Cerebellar cortex (tissue), 1 donor: ENCODE results near the gene ZMIZ1.

Source experiments
- DNase-seq: peaks from one replicate; pipeline ENCODE4 v3.0.0-alpha.2; 2015; ENCODE audit warnings: low spot score

Gene ZMIZ1

DNA sequence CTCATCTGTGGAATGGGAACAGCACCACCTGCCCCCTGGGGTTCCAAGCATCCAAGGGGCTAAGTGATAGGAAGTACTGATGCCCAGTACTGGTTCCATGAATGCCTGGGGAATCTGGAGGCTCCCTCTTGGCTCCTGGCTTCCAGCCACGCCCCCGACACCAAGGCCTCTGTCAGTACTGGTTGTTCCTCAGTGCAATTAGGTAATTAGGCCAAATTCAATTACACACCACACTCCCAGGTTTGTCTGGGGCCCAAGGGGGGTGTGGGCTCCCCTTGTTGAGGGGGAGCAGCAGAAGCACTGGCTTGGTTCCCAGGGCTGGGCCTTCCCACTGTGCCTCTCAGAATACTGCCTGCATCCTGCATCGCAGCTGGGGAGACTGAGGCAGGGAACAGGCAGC is 164.1 kb downstream of the ZMIZ1 start:
- DNase-seq = no peak

- DNase-seq = no peak
These were observed 165.9 kb downstream of the ZMIZ1 start for GRCh38 chr10:79234391-79235315.

DNA sequence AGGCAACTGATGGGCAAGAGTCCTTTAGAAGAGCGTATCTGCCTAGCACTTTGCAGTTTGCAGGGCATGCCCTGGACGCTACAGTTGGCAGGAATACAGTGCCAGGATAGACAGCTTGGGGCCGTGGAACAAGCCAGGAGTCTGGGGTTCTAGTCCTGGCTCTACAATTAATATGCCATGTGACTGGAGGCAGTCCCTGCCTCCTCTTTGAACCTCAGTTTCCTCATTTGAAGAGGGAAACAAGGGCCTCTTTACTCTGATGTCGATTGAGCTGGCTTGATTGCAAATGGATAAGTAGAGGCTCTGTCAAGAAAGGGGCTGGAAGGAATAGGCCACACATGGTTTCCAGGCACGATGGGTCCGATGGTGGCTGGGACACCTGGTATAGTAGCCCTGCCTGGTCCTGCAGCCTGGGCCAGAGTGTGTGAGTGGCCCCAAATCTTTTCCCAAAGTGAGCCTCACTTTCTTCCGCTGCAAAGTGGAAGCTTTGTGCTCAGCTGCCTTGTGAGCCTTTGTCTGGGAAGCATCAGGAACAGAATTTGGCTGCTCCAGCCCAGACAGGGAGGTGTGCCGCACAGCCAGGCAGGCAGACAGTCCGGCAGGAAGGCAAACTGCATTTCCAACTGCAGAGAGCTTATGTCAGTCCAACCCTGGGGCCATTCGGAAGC is 167.1 kb downstream of the ZMIZ1 start:
- no peak for DNase-seq

GRCh38 chr10:79236433-79236765 is 167.6 kb downstream of the ZMIZ1 start:
- no peak for DNase-seq

GRCh38 chr10:79237454-79238157 is 168.8 kb downstream of the ZMIZ1 start:
- no peak for DNase-seq

DNA sequence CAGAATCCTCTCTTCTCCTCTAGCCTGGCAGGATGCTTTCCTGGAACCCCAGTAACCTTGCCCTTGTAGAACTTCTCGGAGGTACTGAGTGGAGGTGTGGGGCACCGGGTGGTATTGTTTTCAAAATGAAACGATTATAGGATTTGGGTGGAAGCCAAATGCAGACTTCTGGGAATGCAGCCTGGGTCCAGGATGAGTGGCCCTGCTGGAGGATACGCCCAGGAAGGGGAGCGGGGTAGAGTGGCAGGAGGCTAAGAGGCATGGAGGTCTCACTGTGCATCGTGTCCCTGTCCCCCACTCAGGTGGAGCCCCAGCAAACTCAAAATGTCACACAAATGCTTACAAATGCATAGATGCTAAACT is 169.4 kb downstream of the ZMIZ1 start:
- no peak for DNase-seq

- DNase-seq = no peak
These were observed 169.8 kb downstream of the ZMIZ1 start for GRCh38 chr10:79238606-79239005.

DNA sequence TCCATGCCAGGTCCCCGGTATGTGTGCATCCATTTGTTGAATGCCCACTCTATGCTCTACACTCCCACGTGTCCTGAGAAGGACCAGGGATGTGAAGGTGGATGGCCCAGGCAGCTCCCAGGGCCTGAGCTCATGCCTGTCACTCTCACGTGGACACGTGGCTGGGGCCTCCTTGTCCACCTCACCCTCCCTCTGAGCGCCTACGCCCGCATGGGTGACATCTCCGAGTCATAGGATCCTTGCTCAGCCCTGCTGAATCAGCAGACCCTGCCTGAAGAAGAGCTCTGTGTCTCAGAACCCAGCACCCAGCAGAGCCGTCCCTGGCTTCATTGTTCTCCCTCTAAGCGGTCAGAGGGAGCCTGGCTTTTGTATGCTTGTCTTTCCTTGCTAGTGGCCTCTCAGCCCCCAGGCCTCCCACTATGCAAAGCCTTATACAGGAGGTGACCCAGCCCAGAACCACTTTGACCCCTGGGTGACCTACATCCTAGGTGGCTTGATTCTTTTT is 170.6 kb downstream of the ZMIZ1 start:
- DNase-seq = no peak

- no peak for DNase-seq
These were observed 171.3 kb downstream of the ZMIZ1 start for GRCh38 chr10:79239924-79240581.

- no peak for DNase-seq
These were observed 172.8 kb downstream of the ZMIZ1 start for GRCh38 chr10:79241629-79241989.

- DNase-seq = no peak
These were observed 173.3 kb downstream of the ZMIZ1 start for GRCh38 chr10:79241990-79242619.

- DNase-seq = no peak
These were observed 173.9 kb downstream of the ZMIZ1 start for GRCh38 chr10:79242620-79243152.

- peak; percentile 68 for DNase-seq
These were observed 174.7 kb downstream of the ZMIZ1 start for GRCh38 chr10:79243181-79244067.

GRCh38 chr10:79244068-79244442 is 175.3 kb downstream of the ZMIZ1 start:
- no peak for DNase-seq

- DNase-seq = no peak
These were observed 176.2 kb downstream of the ZMIZ1 start for GRCh38 chr10:79244841-79245504.

DNA sequence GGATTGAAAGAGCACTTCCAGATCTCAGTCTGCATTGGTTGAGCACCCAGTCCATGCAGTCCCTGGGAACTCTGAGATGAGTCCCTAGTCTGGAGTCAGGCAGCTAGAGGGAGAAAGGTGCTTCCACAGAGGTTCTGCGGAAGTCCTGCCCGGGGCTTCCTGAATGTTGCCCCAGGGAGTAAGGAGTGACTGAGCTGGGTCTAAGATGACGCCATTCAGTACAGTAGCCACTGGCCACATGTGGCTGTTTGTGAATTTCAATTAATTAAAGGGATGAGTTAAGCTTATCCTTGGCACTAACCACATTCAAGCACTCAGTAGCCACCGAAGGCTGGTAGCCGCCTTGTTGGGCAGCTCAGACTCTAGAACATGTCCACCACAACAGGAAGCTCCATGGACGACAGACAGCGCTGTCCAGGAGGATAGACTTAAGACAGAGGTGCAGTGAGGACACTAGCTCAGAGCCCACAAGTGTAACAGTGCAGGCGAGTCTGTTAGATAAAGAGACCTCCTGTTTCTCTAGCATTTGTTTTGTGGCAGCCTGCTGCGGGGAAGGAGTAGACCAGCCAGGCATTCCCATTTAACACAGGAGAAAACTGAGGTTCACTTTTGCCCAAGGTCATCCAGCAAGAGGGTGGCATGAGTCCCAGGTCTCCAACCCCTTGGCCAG is 176.9 kb downstream of the ZMIZ1 start:
- DNase-seq = no peak

- no peak for DNase-seq
These were observed 177.4 kb downstream of the ZMIZ1 start for GRCh38 chr10:79246209-79246581.

GRCh38 chr10:79246606-79247275 is 178.0 kb downstream of the ZMIZ1 start:
- no peak for DNase-seq
